Mesenchymal stem cell (in vitro differentiated cells and primary cell): ENCODE data around the gene PSMD8.

Experiments used
- DNase-seq: peaks from one replicate; pipeline ENCODE4 v3.0.0-alpha.2; 2013
- H2AFZ ChIP-seq: one replicate; pipeline ENCODE4 v1.6.1; 2013; ENCODE audit warnings: low read depth, mild to moderate bottlenecking, control low read depth, inconsistent platforms, low read length, moderate library complexity
- H2AK5ac ChIP-seq: 2 replicates; pipeline ENCODE4 v1.6.1; 2013; ENCODE audit warnings: low read length, moderate library complexity, mild to moderate bottlenecking, inconsistent platforms; ENCODE audit not compliant: severe bottlenecking
- H2BK120ac ChIP-seq: one replicate; pipeline ENCODE4 v1.6.1; 2013; ENCODE audit warnings: low read depth, mild to moderate bottlenecking, inconsistent platforms, low read length, moderate library complexity
- H2BK12ac ChIP-seq, 2 experiments: one replicate each; pipeline ENCODE4 v1.6.1; 2013; ENCODE audit warnings: inconsistent platforms in 2 of 2, low read length in 2 of 2, mild to moderate bottlenecking in 2 of 2, moderate library complexity in 2 of 2, control low read depth in 1 of 2
- H2BK15ac ChIP-seq: one replicate; pipeline ENCODE4 v1.6.1; 2013; ENCODE audit warnings: mild to moderate bottlenecking, low read depth, inconsistent platforms; ENCODE audit not compliant: poor library complexity, severe bottlenecking
- H2BK5ac ChIP-seq: 2 replicates; pipeline ENCODE4 v1.6.1; 2013; ENCODE audit warnings: low read depth, mild to moderate bottlenecking, low read length, control low read depth, inconsistent platforms; ENCODE audit not compliant: poor library complexity, severe bottlenecking
- H3K14ac ChIP-seq, 2 experiments: one replicate each; pipeline ENCODE4 v1.6.1; 2013; ENCODE audit warnings: inconsistent platforms in 2 of 2, low read length in 2 of 2, control low read depth in 1 of 2, mild to moderate bottlenecking in 1 of 2, moderate library complexity in 1 of 2
- H3K18ac ChIP-seq, 2 experiments: one replicate each; pipeline ENCODE4 v1.6.1; 2013; ENCODE audit warnings: inconsistent platforms in 2 of 2, low read length in 2 of 2, control low read depth in 1 of 2, low read depth in 1 of 2, mild to moderate bottlenecking in 1 of 2
- H3K23ac ChIP-seq, 2 experiments: one replicate each; pipeline ENCODE4 v1.6.1; 2013; ENCODE audit warnings: inconsistent platforms in 2 of 2, low read length in 2 of 2, mild to moderate bottlenecking in 2 of 2, moderate library complexity in 2 of 2, control low read depth in 1 of 2
- H3K27ac ChIP-seq: 2 replicates; pipeline ENCODE4 v1.5.1; 2013; ENCODE audit warnings: mild to moderate bottlenecking, moderate library complexity, low read length, control low read depth, inconsistent platforms; ENCODE audit not compliant: poor library complexity, severe bottlenecking
- H3K27me3 ChIP-seq, 2 experiments: 2 replicates each; pipeline versions ENCODE4 v1.6.1 to v1.7.0; 2013; ENCODE audit warnings: low read length in 2 of 2, mild to moderate bottlenecking in 2 of 2, moderate library complexity in 2 of 2, control low read depth in 1 of 2, inconsistent platforms in 1 of 2; ENCODE audit not compliant: control insufficient read depth in 1 of 2, insufficient read depth in 1 of 2
- H3K36me3 ChIP-seq, 2 experiments: 2 replicates each; pipeline versions ENCODE4 v1.6.1 to v1.7.0; 2013; ENCODE audit warnings: low read length in 2 of 2, control low read depth in 1 of 2, inconsistent platforms in 1 of 2, low read depth in 1 of 2, mild to moderate bottlenecking in 1 of 2; ENCODE audit not compliant: insufficient read depth in 2 of 2, control insufficient read depth in 1 of 2
- H3K4ac ChIP-seq, 2 experiments: one replicate each; pipeline ENCODE4 v1.6.1; 2013; ENCODE audit warnings: inconsistent platforms in 2 of 2, low read length in 2 of 2, mild to moderate bottlenecking in 2 of 2, moderate library complexity in 2 of 2, control low read depth in 1 of 2, low read depth in 1 of 2
- H3K4me1 ChIP-seq: 2 replicates; pipeline ENCODE4 v1.6.1; 2013; ENCODE audit warnings: low read depth, low read length, control low read depth; ENCODE audit not compliant: control insufficient read depth, insufficient read depth
- H3K4me2 ChIP-seq: 2 replicates; pipeline ENCODE4 v1.6.1; 2013; ENCODE audit warnings: low read length, mild to moderate bottlenecking, inconsistent platforms; ENCODE audit not compliant: poor library complexity, severe bottlenecking
- H3K4me3 ChIP-seq, 2 experiments: 2 replicates each; pipeline versions ENCODE4 v1.5.1 to v1.7.0; 2013; ENCODE audit warnings: low read length in 2 of 2, mild to moderate bottlenecking in 2 of 2, control low read depth in 1 of 2, low read depth in 1 of 2; ENCODE audit not compliant: insufficient read depth in 1 of 2
- H3K79me1 ChIP-seq: replicated peaks from 2 replicates; pipeline ENCODE4 v1.6.1; 2013; ENCODE audit warnings: mild to moderate bottlenecking, control low read depth, low read length, inconsistent platforms; ENCODE audit not compliant: poor library complexity, severe bottlenecking
- H3K9ac ChIP-seq: 2 replicates; pipeline ENCODE4 v1.7.0; 2013; ENCODE audit warnings: mild to moderate bottlenecking, low read length, moderate library complexity
- H3K9me3 ChIP-seq: 2 replicates; pipeline ENCODE4 v1.7.0; 2013; ENCODE audit warnings: mild to moderate bottlenecking, low read length; ENCODE audit not compliant: control insufficient read depth
- H4K8ac ChIP-seq: one replicate; pipeline ENCODE4 v1.6.1; 2013; ENCODE audit warnings: inconsistent platforms, mild to moderate bottlenecking, low read length, moderate library complexity
- H4K91ac ChIP-seq: one replicate; pipeline ENCODE4 v1.6.1; 2013; ENCODE audit warnings: mild to moderate bottlenecking, low read length, inconsistent platforms
- WGBS: methylation state at CpG from one replicate; pipeline ENCODE4 v1.1.7; 2013; ENCODE audit warnings: mixed read lengths; 5-methylcytosine and 5-hydroxymethylcytosine counted together

PSMD8 gene

GRCh38 chr19:38351865-38352395, 22.4 kb upstream of the PSMD8 start:
- H4K8ac ChIP-seq = no peak overlapping the region
- H3K4ac ChIP-seq = no peak overlapping the region
- H2BK15ac ChIP-seq = no peak overlapping the region
- no peaks in the 10 kb centered on the region for H3K36me3 ChIP-seq
- no peak overlapping the region for H3K4me2 ChIP-seq
- H3K23ac ChIP-seq = peak overlapping the region in 1 of 2 experiments; percentile 77
- no peak overlapping the region for H4K91ac ChIP-seq
- no peak for DNase-seq
- no peak overlapping the region for H2BK12ac ChIP-seq
- peaks cover 2% of the 10 kb centered on the region for H3K4me1 ChIP-seq
- no peaks in the 10 kb centered on the region for H3K9me3 ChIP-seq
- whole genome bisulfite sequencing = 62% methylated on average over 7 of the region's 9 CpGs
- H3K18ac ChIP-seq = no peak overlapping the region
- H2BK5ac ChIP-seq = no peak overlapping the region
- no peak overlapping the region for H3K4me3 ChIP-seq
- peak overlapping the region in 1 of 2 experiments; percentile 18 for H3K14ac ChIP-seq
- no peak overlapping the region for H2AFZ ChIP-seq
- H2AK5ac ChIP-seq = no peak overlapping the region
- H3K79me1 ChIP-seq = no peaks in the 10 kb centered on the region
- H3K9ac ChIP-seq = no peak overlapping the region
- H2BK120ac ChIP-seq = no peak overlapping the region
- H3K27me3 ChIP-seq = peaks cover 23 to 55% of the 10 kb centered on the region in 2 experiments
- no peak overlapping the region for H3K27ac ChIP-seq

GRCh38 chr19:38352611-38353010, 21.8 kb upstream of the PSMD8 start:
- H3K18ac ChIP-seq = no peak overlapping the region
- H3K14ac ChIP-seq = no peak overlapping the region
- H3K9ac ChIP-seq = no peak overlapping the region
- no peak overlapping the region for H4K91ac ChIP-seq
- no peak overlapping the region for H2BK15ac ChIP-seq
- H2AFZ ChIP-seq = no peak overlapping the region
- H3K4ac ChIP-seq = no peak overlapping the region
- H3K9me3 ChIP-seq = no peaks in the 10 kb centered on the region
- H2AK5ac ChIP-seq = no peak overlapping the region
- no peak overlapping the region for H3K23ac ChIP-seq
- no peaks in the 10 kb centered on the region for H3K79me1 ChIP-seq
- H2BK12ac ChIP-seq = no peak overlapping the region
- H3K27me3 ChIP-seq = peaks cover 25 to 57% of the 10 kb centered on the region in 2 experiments
- no peak overlapping the region for H3K27ac ChIP-seq
- H3K4me2 ChIP-seq = no peak overlapping the region
- no peak overlapping the region for H4K8ac ChIP-seq
- H2BK5ac ChIP-seq = no peak overlapping the region
- no peaks in the 10 kb centered on the region for H3K36me3 ChIP-seq
- no peak overlapping the region for H3K4me3 ChIP-seq
- H2BK120ac ChIP-seq = no peak overlapping the region
- DNase-seq = no peak
- H3K4me1 ChIP-seq = peaks cover 2% of the 10 kb centered on the region
- WGBS = 87% methylated on average over 8 of the region's 8 CpGs

- Histone ChIP-seq H3K14ac (no peak overlapping the region), H3K4me2 (no peak overlapping the region), H3K23ac (no peak overlapping the region), H2BK12ac (no peak overlapping the region), H3K79me1 (no peaks in the 10 kb centered on the region), H2BK5ac (no peak overlapping the region), H3K36me3 (no peaks in the 10 kb centered on the region), H4K8ac (no peak overlapping the region), H3K4me1 (peaks cover 2% of the 10 kb centered on the region), H2BK15ac (no peak overlapping the region), H3K9me3 (no peaks in the 10 kb centered on the region), H3K27ac (no peak overlapping the region), H3K9ac (no peak overlapping the region), H3K27me3 (peaks cover 53 to 74% of the 10 kb centered on the region in 2 experiments), H2BK120ac (no peak overlapping the region), H3K4me3 (no peak overlapping the region), H2AK5ac (no peak overlapping the region), H3K18ac (no peak overlapping the region), H2AFZ (no peak overlapping the region), H4K91ac (no peak overlapping the region), H3K4ac (no peak overlapping the region)
- WGBS = 89% methylated on average over 15 of the region's 16 CpGs
- no peak for DNase-seq
Observed at GRCh38 chr19:38355728-38356725, 18.3 kb upstream of the PSMD8 start.

GRCh38 chr19:38358071-38358470, 16.3 kb upstream of the PSMD8 start:
- Histone ChIP-seq H3K4me3 (no peak overlapping the region), H3K36me3 (no peaks in the 10 kb centered on the region), H3K23ac (no peak overlapping the region), H3K9ac (no peak overlapping the region), H2BK5ac (no peak overlapping the region), H2BK120ac (no peak overlapping the region), H4K8ac (no peak overlapping the region), H3K4ac (no peak overlapping the region), H3K27me3 (peaks cover 51 to 68% of the 10 kb centered on the region in 2 experiments), H3K18ac (no peak overlapping the region), H3K27ac (no peak overlapping the region), H2BK15ac (no peak overlapping the region), H3K9me3 (no peaks in the 10 kb centered on the region), H3K4me1 (peaks cover 13% of the 10 kb centered on the region), H2BK12ac (no peak overlapping the region), H3K4me2 (no peak overlapping the region), H2AK5ac (no peak overlapping the region), H2AFZ (no peak overlapping the region), H3K79me1 (no peaks in the 10 kb centered on the region), H4K91ac (no peak overlapping the region), H3K14ac (no peak overlapping the region)
- WGBS = 57% methylated on average over 4 of the region's 5 CpGs
- no peak for DNase-seq
